Kidney (tissue), 14 donors: ENCODE measurements around the gene HINT3. TPM values are rescaled to one million over a fixed set of nuclear protein-coding genes. Genes with fewer than 3 reads are reported as not detected.

Source experiments
- DNase-seq, 5 donors: peaks; one replicate each; pipeline ENCODE4 v3.0.0-alpha.2; 2013 to 2020
- FAIRE-seq: peaks from 2 replicates; lab custom pipeline; 2012; peaks lifted over from hg19 to GRCh38; lab: Jason Lieb, UNC
- H3K27ac ChIP-seq, 2 donors: one replicate each; pipeline ENCODE4 v1.7.0; 2013; ENCODE audit warnings: low read depth in 2 of 2, low read length in 2 of 2, inconsistent platforms in 1 of 2
- H3K27me3 ChIP-seq: one replicate; pipeline ENCODE4 v1.7.1; 2013; ENCODE audit warnings: low read length, inconsistent platforms; ENCODE audit not compliant: control insufficient read depth, insufficient read depth
- H3K36me3 ChIP-seq, 3 donors: one replicate each; pipeline versions ENCODE4 v1.7.0 to v1.7.1; 2013; ENCODE audit warnings: low read length in 3 of 3, control low read depth in 1 of 3, inconsistent platforms in 1 of 3; ENCODE audit not compliant: insufficient read depth in 3 of 3, control insufficient read depth in 2 of 3
- H3K4me1 ChIP-seq, 3 donors: one replicate each; pipeline versions ENCODE4 v1.7.0 to v1.7.1; 2013; ENCODE audit warnings: low read length in 3 of 3, inconsistent platforms in 1 of 3, low read depth in 1 of 3; ENCODE audit not compliant: control insufficient read depth in 2 of 3, insufficient read depth in 2 of 3
- H3K4me3 ChIP-seq, 3 donors: one replicate each; pipeline versions ENCODE4 v1.7.0 to v1.8.1; 2013; ENCODE audit warnings: low read length in 3 of 3, control low read depth in 1 of 3, inconsistent platforms in 1 of 3
- H3K9ac ChIP-seq, 3 donors: one replicate each; pipeline versions ENCODE4 v1.7.0 to v1.7.1; 2013; ENCODE audit warnings: low read length in 3 of 3, control low read depth in 1 of 3, inconsistent platforms in 1 of 3
- H3K9me3 ChIP-seq, 3 donors: one replicate each; pipeline versions ENCODE4 v1.7.0 to v1.7.1; 2013; ENCODE audit warnings: low read length in 3 of 3, control low read depth in 1 of 3, inconsistent platforms in 1 of 3; ENCODE audit not compliant: control insufficient read depth in 2 of 3, insufficient read depth in 1 of 3
- CTCF ChIP-seq: IDR thresholded peaks from 3 replicates; pipeline ENCODE4 v1.5.1; 2012; ENCODE audit warnings: mild to moderate bottlenecking, moderate library complexity, borderline replicate concordance; ENCODE audit not compliant: insufficient read depth; ENCODE audit errors: extremely low read depth
- intact Hi-C: fragments of 100-400 bp; cut with DNase I; formaldehyde crosslinking; loops from one replicate; pipeline ENCODE4 v1.11.1; 2022
- polyA plus RNA-seq: library from polyadenylated mRNA; stranded (reverse); fragments of 350-450 nt; fragmentation: Illumina TruSeq; extraction: RNeasy Lipid Tissue Mini Kit (QIAGEN cat#74804); gene quantifications from one replicate; pipeline ENCODE4 v1.2.3, GENCODE V29; 2014; ENCODE audit warnings: low read depth, low replicate concordance; ENCODE audit not compliant: insufficient read depth
- total RNA-seq: library from RNA; stranded (reverse); fragmentation: NEBNext Ultra II Directional; extraction: Animal tissue kit (Norgen Biotek cat#: 25700); gene quantifications from one replicate; pipeline ENCODE4 v1.2.1, GENCODE V29; 2021
- donor health status: control.
- donor health status: control.
- donor health status: control.
- donor health status: control.
- donor health status: control.
- donor health status: DM: yes; HTN: yes; CAD: no.
- donor health status: Normal renal cell carcinoma (clear cell type).

HINT3 gene
- total and polyA plus RNA-seq, 2 donors from 2014 or later: 18.9 to 21.4 TPM

- intact Hi-C loops: no loop called here
Observed at GRCh38 chr6:125994670-125995488, 38.3 kb downstream of the HINT3 start.

DNA sequence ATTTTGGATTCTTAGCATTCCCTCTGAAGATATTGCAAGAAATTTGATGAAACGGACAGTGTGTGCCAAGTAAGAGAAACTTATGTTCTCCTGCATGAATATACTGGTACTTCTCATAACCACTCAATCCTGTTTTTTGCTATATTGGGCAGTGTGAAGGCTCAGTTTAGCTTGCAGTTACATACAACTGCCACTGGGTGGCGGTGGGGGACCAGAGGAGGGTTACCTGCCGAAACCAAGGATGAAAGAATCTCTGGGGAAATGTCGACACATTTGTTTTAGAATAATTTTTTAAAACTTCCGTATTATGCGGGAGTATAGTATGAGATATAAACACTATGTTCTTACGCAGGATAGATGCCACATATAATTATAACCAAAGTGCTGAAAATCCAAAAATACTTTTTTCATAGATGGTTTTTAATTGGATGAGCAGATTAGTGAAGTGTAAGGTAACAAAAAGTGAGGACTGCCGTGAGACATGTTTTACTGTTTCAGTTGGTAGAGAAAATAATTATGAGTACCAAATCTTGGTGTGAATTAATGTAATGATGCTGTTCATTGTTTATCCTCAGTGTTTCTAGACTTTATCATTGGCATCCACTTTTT, 39.5 kb downstream of the HINT3 start:
- Histone ChIP-seq H3K4me1 (peaks cover 0 to 5% (median 0%) of the 10 kb centered on the region in 3 donors), H3K27me3 (no peaks in the 10 kb centered on the region), H3K27ac (no peak overlapping the region), H3K36me3 (peaks cover 0 to 6% (median 2%) of the 10 kb centered on the region in 3 donors), H3K4me3 (peak overlapping the region in 1 of 3 donors; percentile 2), H3K9ac (no peak overlapping the region), H3K9me3 (no peaks in the 10 kb centered on the region)
- peak; percentile 93 for TF ChIP-seq CTCF
- FAIRE-seq (peak; percentile 51), DNase-seq (peak in 4 of 5 donors; percentile 64 to 90 (median 72))
- intact Hi-C loops: no loop called here

More at GRCh38 chr6:125994670-125995488, 38.3 kb downstream of the HINT3 start:
- Histone ChIP-seq H3K9ac (no peak overlapping the region), H3K27ac (no peak overlapping the region), H3K9me3 (no peaks in the 10 kb centered on the region), H3K27me3 (no peaks in the 10 kb centered on the region), H3K4me1 (peaks cover 0 to 5% (median 0%) of the 10 kb centered on the region in 3 donors), H3K4me3 (no peak overlapping the region), H3K36me3 (peaks cover 0 to 2% (median 0%) of the 10 kb centered on the region in 3 donors)
- DNase-seq: no peak
- FAIRE-seq: no peak
- no peak for TF ChIP-seq CTCF

GRCh38 chr6:126002755-126003679, 46.4 kb downstream of the HINT3 start:
- Histone ChIP-seq H3K36me3 (peaks cover 2 to 16% (median 4%) of the 10 kb centered on the region in 3 donors), H3K4me1 (no peaks in the 10 kb centered on the region), H3K27me3 (no peaks in the 10 kb centered on the region), H3K4me3 (no peak overlapping the region), H3K9me3 (no peaks in the 10 kb centered on the region), H3K9ac (no peak overlapping the region), H3K27ac (no peak overlapping the region)
- intact Hi-C loops: no loop called here
- FAIRE-seq (no peak), DNase-seq (no peak)
- TF ChIP-seq CTCF: no peak
